Measurements from ENCODE around the gene GABARAP.

- TF ChIP-seq, protein P1, sequence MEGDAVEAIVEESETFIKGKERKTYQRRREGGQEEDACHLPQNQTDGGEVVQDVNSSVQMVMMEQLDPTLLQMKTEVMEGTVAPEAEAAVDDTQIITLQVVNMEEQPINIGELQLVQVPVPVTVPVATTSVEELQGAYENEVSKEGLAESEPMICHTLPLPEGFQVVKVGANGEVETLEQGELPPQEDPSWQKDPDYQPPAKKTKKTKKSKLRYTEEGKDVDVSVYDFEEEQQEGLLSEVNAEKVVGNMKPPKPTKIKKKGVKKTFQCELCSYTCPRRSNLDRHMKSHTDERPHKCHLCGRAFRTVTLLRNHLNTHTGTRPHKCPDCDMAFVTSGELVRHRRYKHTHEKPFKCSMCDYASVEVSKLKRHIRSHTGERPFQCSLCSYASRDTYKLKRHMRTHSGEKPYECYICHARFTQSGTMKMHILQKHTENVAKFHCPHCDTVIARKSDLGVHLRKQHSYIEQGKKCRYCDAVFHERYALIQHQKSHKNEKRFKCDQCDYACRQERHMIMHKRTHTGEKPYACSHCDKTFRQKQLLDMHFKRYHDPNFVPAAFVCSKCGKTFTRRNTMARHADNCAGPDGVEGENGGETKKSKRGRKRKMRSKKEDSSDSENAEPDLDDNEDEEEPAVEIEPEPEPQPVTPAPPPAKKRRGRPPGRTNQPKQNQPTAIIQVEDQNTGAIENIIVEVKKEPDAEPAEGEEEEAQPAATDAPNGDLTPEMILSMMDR (IDR thresholded peaks at IDR 0.05), result no peak
- TF ChIP-seq POLR2A (IDR thresholded peaks at IDR 0.05) (no peak), EP300 (IDR thresholded peaks at IDR 0.05) (no peak)
Observed at GRCh38 chr17:7216242-7217112, 25.8 kb downstream of the GABARAP start.
